HG03520 (cell line): Measurements from ENCODE around the gene UNC5CL.

ENCODE experiments used
- ATAC-seq: cut with Tn5 transposase; IDR thresholded peaks from one replicate; pipeline ENCODE4 v1.9.1; 2021; ENCODE audit warnings: mild to moderate bottlenecking, moderate library complexity; ENCODE audit not compliant: unreplicated experiment

The UNC5CL gene

GRCh38 chr6:41039060-41039998, at the start of gene UNC5CL:
Gene UNC5CL (minus strand): TSS chr6:41039221. CDS start chr6:41035074, 4,147 bp downstream.
- no peak for ATAC-seq

GRCh38 chr6:41088451-41088850, 49.4 kb upstream of the UNC5CL start:
- no peak for ATAC-seq

GRCh38 chr6:41085182-41085581, 46.2 kb upstream of the UNC5CL start:
- ATAC-seq = no peak

- ATAC-seq = no peak
These were observed 44.1 kb upstream of the UNC5CL start for GRCh38 chr6:41083072-41083471.

- no peak for ATAC-seq
These were observed 41.6 kb upstream of the UNC5CL start for GRCh38 chr6:41080621-41081020.

- ATAC-seq = no peak
These were observed 40.1 kb upstream of the UNC5CL start for GRCh38 chr6:41079080-41079479.

GRCh38 chr6:41078101-41078500, 39.1 kb upstream of the UNC5CL start:
- no peak for ATAC-seq

GRCh38 chr6:41077536-41077935, 38.5 kb upstream of the UNC5CL start:
- no peak for ATAC-seq

- no peak for ATAC-seq
These were observed 36.9 kb upstream of the UNC5CL start for GRCh38 chr6:41075651-41076626.

GRCh38 chr6:41074692-41075436, 35.8 kb upstream of the UNC5CL start:
- no peak for ATAC-seq

- no peak for ATAC-seq
These were observed 35.1 kb upstream of the UNC5CL start for GRCh38 chr6:41073968-41074691.

GRCh38 chr6:41073203-41073967, 34.4 kb upstream of the UNC5CL start:
- peak; percentile 27 for ATAC-seq

GRCh38 chr6:41072836-41073202, 33.8 kb upstream of the UNC5CL start, which contains the start of gene NFYA:
Gene NFYA (plus strand): TSS chr6:41072974. CDS start chr6:41079090, 6,116 bp downstream.
- ATAC-seq = peak; percentile 51

GRCh38 chr6:41071923-41072835, 33.2 kb upstream of the UNC5CL start, which contains the start of gene OARD1:
Gene OARD1 (minus strand): TSS chr6:41072356. CDS start chr6:41071634, 722 bp downstream.
- peak; percentile 56 for ATAC-seq

GRCh38 chr6:41071501-41071922, 32.5 kb upstream of the UNC5CL start:
- ATAC-seq = peak; percentile 11

GRCh38 chr6:41066867-41067304, 27.9 kb upstream of the UNC5CL start:
- ATAC-seq = no peak

GRCh38 chr6:41065550-41066026, 26.6 kb upstream of the UNC5CL start:
- no peak for ATAC-seq

GRCh38 chr6:41064841-41065240, 25.8 kb upstream of the UNC5CL start:
- no peak for ATAC-seq
